Glutamatergic neuron (in vitro differentiated cells): ENCODE results near the gene OR3A3. TPM values are rescaled to one million over a fixed set of nuclear protein-coding genes. Genes with fewer than 3 reads are reported as not detected.
"Not testable (repeated sequence)": the region's sequence is repeated elsewhere in the genome, so short reads cannot be mapped to it uniquely, and the experiment has no call there.

Experiments
- DNase-seq: peaks from one replicate; pipeline ENCODE4 v3.0.0; 2022
- H3K27ac Mint-ChIP-seq: one replicate; pipeline ENCODE4 v1.8.0; 2020; ENCODE audit warnings: mild to moderate bottlenecking, mixed read lengths, inconsistent platforms; ENCODE audit not compliant: unreplicated experiment
- H3K27me3 Mint-ChIP-seq: one replicate; pipeline ENCODE4 v1.8.0; 2020; ENCODE audit warnings: mild to moderate bottlenecking, moderate library complexity, mixed read lengths, inconsistent platforms; ENCODE audit not compliant: unreplicated experiment
- H3K36me3 Mint-ChIP-seq: one replicate; pipeline ENCODE4 v1.8.0; 2020; ENCODE audit warnings: mild to moderate bottlenecking, mixed read lengths, inconsistent platforms; ENCODE audit not compliant: unreplicated experiment
- H3K4me1 Mint-ChIP-seq: one replicate; pipeline ENCODE4 v1.8.0; 2020; ENCODE audit warnings: mild to moderate bottlenecking, low read depth, mixed read lengths, inconsistent platforms; ENCODE audit not compliant: unreplicated experiment
- H3K4me3 Mint-ChIP-seq: one replicate; pipeline ENCODE4 v1.8.0; 2020; ENCODE audit warnings: mild to moderate bottlenecking, mixed read lengths, inconsistent platforms; ENCODE audit not compliant: unreplicated experiment
- H3K9me3 Mint-ChIP-seq: one replicate; pipeline ENCODE4 v1.8.0; 2020; ENCODE audit warnings: mild to moderate bottlenecking, moderate library complexity, mixed read lengths, inconsistent platforms; ENCODE audit not compliant: unreplicated experiment
- CTCF ChIP-seq: fragments of 200-600 bp; sonication (generic); IDR thresholded peaks from one replicate; pipeline ENCODE4 v1.5.0; 2021; ENCODE audit not compliant: partially characterized antibody, unreplicated experiment
- long read RNA-seq: library from polyadenylated mRNA; unstranded; transcript quantifications from one replicate; pipeline ENCODE4 v2.0.0, GENCODE V29; 2020; ENCODE audit not compliant: unreplicated experiment
- total RNA-seq: library from RNA; stranded (reverse); fragmentation: NEBNext Ultra II Directional; extraction: Animal tissue kit (Norgen Biotek cat#: 25700); gene quantifications from one replicate; pipeline ENCODE4 v1.2.1, GENCODE V29; 2021; ENCODE audit not compliant: unreplicated experiment

The OR3A3 gene
- not detected for total RNA-seq
- long read RNA-seq, result 0 reads

DNA sequence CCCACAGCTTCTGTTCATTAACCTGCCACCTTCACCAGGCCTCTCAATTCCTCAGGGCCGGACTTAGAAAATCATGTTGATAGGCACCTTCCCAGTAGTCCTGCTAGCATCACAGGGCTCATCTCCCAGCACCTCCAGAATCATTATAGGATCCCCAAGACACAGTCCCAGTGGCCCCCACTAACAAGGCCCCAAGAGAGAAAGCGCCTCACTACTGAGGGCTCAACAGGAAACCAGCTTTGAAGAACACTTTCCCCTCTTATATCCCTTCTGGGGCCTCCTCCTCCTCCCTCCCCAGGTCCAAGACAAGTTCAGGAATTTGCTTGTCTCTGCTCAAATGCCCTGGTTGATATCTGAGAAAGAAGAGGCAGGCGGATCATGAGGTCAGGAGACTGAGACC, at the start of gene OR3A3:
OR3A3 (plus strand) TSS at position 301 of the 400 bp plus-strand sequence.
- no peaks in the 10 kb centered on the region for H3K27me3 Mint-ChIP-seq
- no peak for DNase-seq
- H3K4me3 Mint-ChIP-seq, result no peak within 1 kb of the TSS
- peaks cover 13% of the 10 kb centered on the region for H3K36me3 Mint-ChIP-seq
- H3K9me3 Mint-ChIP-seq, result no peaks in the 10 kb centered on the region
- no peak for TF ChIP-seq CTCF
- no peak within 1 kb of the TSS for H3K27ac Mint-ChIP-seq
- H3K4me1 Mint-ChIP-seq, result no peaks in the 10 kb centered on the region

- H3K4me1 Mint-ChIP-seq, H3K4me3 Mint-ChIP-seq, H3K27ac Mint-ChIP-seq, DNase-seq, H3K27me3 Mint-ChIP-seq, H3K9me3 Mint-ChIP-seq, H3K36me3 Mint-ChIP-seq: not testable (repeated sequence)
These were observed 40.0 kb upstream of the OR3A3 start for GRCh38 chr17:3371167-3371566.

DNA sequence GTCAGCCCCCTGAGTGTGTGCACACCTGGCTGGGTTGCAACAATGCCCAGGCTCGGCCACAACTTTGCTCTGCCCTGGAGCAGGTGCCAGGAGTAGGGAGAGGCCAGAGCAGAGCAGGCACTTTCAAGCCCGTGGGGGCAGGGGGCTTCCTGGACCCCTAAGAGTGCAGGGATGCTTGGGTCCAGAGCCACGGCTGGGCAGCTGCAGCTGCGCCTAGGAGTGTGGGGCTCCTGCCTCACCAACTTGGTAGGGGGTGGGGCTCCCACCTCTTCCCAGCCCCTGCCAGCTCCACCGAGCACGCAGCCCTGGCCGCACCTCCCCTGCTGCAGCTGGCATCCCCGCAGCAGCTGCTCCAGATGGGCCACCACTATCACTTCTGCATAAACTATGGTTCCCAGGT, 32.8 kb upstream of the OR3A3 start:
- Mint-ChIP-seq H3K27me3 (peaks cover 2% of the 10 kb centered on the region), H3K4me3 (no peak overlapping the region), H3K27ac (no peak overlapping the region), H3K4me1 (no peaks in the 10 kb centered on the region), H3K9me3 (peaks cover 8% of the 10 kb centered on the region), H3K36me3 (peaks cover 18% of the 10 kb centered on the region)
- DNase-seq, result no peak
- no peak for TF ChIP-seq CTCF

- no peak for DNase-seq
- Mint-ChIP-seq H3K4me3 (no peak overlapping the region), H3K9me3 (peaks cover 11% of the 10 kb centered on the region), H3K4me1 (no peaks in the 10 kb centered on the region), H3K27me3 (peaks cover 9% of the 10 kb centered on the region), H3K36me3 (peaks cover 19% of the 10 kb centered on the region), H3K27ac (no peak overlapping the region)
- TF ChIP-seq CTCF, result no peak
These were observed 29.2 kb upstream of the OR3A3 start for GRCh38 chr17:3381957-3382356.

- Mint-ChIP-seq H3K27me3 (peaks cover 7% of the 10 kb centered on the region), H3K4me3 (peak within 1 kb of the TSS; percentile 81), H3K9me3 (peaks cover 2% of the 10 kb centered on the region), H3K36me3 (peaks cover 5% of the 10 kb centered on the region), H3K27ac (no peak within 1 kb of the TSS), H3K4me1 (no peaks in the 10 kb centered on the region)
- no peak for TF ChIP-seq CTCF
- peak; percentile 29 for DNase-seq
These were observed 25.0 kb upstream of the OR3A3 start, which contains the start of gene OR3A2 for GRCh38 chr17:3385869-3386816. TSS of gene OR3A2 (minus strand) at chr17:3386308.
